Cerebellar cortex (tissue), 1 donor: ENCODE data around the gene BOLA3.
"Not testable (repeated sequence)": the region's sequence is repeated elsewhere in the genome, so short reads cannot be mapped to it uniquely, and the experiment has no call there.

Experiments used
- DNase-seq: peaks from one replicate; pipeline ENCODE4 v3.0.0-alpha.2; 2015; ENCODE audit warnings: low spot score

The BOLA3 gene, protein sequence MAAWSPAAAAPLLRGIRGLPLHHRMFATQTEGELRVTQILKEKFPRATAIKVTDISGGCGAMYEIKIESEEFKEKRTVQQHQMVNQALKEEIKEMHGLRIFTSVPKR

DNA sequence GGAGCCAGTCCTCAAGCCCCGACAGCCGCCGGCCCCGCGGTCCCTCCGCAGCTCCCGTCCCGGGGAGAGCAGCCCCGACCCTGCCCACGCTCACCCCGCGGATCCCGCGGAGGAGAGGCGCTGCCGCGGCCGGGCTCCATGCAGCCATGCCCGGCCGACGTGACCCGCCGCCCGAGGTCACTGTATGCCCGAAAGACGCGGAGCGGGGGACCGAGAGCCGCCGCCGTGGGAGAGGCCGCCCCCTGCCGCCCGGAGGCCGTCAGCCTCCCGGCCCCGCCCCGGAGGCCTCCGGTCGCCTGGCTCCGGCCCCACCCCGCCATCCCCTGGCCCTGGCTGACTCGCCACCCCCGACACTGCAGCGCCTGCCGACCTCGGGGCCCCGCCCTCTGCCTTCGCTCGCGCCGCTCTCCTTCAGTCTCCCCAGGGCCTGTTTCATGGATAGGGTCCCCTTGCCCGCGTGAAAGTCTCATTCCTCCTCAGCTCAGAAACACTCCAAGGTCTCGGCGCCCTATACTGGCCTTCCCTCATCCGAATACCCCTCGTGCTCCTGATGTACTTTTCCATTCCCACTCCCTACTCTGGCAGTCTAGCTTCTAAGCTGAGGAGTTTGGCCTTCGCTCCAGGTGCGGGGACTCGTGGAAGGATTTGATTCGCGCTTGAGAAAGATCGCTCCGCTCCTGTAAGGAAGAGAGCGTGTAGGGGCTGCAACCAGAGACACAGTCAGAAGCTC, at the start of gene BOLA3:
BOLA3 (minus strand) TSS at position 186 of the 730 bp plus-strand sequence; CDS start at position 148, 38 bp downstream.
- peak; percentile 86 for DNase-seq

DNA sequence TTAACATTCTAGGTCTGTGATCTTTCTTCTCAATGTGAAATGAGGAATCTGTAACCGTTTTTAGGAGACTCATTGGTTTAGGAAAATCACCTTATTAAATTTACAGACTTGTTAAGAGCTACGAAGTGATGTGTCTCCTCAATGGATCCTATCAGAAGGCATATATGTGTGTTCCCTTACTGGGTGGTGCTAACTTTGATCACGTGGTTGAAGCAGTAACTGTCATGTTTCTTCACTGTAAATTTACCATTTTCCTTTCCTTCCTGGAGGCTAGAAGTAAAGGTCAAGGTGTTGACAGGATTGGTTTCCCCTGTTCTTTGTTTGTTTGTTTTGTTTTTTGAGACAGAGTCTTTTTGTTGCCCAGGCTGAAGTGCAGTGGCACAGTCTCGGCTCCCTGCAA, 49.3 kb upstream of the BOLA3 start:
- DNase-seq, result no peak

DNA sequence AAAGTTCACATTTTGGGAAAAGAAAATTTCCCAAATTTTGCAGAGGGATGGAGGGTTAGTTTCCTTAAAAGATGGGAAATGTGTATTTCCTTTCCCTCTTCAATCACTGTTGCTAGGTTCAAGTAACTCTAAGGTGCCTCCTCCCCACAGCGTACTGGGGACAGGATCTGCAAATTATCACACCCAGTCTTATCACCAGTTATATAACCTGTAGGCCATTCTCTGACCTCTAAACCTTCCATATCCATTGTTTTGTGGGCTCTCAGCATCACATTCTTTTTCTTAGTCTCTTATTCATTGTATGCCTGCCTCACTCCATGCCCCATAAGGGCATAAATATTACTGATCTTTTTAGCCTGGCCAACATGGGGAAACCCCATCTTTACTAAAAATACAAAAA, 47.1 kb upstream of the BOLA3 start:
- DNase-seq, result no peak

DNA sequence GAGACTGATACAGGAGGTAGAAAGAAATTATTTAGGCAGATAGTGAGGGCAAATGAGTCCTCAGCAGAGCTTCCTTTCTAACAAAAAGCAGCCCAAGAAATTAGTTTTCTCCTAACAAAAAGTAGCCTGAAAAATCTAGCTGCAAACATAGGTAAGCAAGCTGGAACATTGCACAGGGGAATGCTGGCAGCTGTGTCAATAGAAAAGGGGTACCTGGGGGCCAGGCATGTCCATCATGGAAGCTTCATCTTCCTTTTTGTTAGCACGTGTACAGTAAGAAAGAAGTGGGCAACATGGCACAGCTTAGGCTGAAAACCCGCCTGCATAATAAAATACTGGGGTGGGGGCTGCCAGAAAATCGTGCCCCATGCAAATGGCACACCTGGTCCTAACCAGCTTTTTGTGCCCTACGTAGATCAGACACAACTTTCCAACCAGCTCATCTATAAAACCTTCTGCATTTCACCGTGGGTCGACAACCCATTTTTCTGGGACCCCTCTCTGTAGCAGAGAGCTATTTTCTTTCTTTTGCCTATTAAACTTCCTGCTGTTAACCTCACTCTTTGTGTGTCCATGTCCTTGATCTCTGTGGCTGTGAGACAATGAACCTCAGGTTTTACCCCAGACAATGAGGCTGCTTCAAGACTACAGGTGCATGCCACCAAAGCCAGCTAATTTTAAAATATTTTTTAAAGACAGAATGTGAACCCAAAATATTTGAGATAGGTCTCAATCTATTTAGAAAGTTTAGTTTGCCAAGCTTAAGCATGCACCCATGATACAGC, 44.1 kb upstream of the BOLA3 start:
- DNase-seq, result no peak

DNA sequence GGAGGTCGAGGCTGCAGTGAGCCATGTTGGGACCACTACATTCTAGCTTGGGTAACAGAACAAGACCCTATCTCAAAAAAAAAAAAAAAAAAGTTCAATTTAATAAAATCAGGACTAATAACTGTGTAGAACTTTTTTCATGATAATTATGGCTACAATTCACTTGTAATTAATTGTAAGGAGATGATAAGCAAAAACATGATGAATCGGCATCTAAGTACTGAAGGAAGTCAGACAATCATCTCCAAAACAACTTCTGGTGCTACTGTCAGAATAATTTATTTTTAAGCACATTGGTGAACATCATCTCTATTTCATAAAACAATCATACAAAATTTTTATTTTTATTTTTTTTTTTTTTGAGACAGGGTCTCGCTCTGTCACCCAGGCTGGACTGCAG, 41.0 kb upstream of the BOLA3 start:
- DNase-seq, result no peak

DNA sequence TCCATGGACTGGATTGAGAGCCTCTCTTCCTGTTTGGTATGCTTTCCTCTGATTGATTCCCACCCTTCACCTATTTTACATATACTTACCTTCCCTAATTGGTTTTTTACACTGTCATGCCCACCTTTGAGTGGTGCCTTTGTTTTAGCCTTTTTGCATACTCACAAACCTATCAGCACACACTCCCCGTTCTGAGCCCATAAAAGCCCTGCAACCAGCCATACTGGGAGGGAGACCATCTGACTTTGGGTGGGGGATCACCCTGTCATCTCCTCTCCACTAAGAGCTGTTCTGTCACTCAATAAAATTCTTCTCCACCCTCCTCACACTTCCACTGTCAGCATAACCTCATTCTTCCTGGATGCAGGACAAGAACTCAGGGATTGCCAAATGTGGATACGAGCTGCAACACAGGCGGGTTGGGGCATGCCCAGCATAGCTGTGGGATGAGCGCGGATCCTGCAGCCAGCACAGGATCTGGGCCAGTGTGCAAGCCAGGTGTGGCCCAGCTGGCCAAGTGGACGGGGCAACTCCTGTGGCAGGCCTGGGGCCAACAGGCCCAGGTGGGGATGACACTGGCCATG, 40.4 kb upstream of the BOLA3 start:
- DNase-seq, result no peak

DNA sequence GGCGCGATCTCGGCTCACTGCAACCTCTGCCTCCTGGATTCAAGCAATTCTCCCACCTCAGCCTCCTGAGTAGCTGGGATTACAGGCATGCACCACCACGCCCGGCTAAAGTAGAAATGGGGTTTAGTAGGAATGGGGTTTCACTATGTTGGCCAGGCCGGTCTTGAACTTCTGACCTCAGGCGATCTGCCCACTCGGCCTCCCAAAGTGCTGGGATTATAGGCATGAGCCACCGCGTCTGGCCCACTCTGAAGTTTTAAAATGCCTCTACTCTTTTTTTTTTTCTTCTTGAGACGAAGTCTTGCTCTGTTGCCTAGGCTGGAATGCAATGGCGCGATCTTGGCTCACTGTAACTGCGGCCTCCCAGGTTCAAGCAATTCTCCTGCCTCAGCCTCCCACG, 39.0 kb upstream of the BOLA3 start:
- not testable (repeated sequence) for DNase-seq

DNA sequence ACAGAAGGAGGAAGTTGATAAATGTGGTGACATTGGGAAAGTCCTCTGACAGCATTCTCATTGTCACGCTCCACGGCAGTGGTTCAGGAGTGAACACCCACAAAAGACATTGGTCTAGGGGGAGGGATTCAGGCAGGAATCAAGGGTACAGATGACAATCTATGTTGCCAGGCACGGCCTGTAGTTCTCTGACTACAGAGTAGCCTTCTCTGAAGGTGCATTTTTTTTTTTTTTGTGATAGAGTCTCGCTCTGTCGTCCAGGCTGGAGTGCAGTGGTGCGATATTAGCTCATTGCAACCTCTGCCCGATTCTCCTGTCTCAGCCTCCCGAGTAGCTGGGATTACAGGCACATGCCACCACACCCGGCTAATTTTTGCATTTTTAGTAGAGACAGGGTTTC, 38.3 kb upstream of the BOLA3 start:
- DNase-seq, result no peak

DNA sequence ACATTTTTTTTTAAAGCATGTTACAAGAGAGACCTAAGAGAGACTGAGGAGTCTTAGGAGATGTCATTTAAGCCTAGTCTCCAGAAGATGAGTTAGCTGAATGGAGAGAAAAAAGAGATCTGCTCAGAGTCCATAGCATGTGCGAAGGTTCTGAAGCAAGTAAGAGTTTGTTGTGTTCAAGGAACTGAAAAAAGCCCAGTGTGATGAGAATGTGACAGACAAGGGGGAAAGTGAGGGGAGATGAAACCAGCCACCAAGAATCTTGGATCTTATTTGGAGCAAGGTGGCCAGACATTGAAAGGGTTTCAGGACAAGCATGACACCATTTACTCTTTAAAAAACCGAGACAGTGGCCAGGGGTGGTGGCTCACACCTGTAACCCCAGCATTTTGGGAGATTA, 36.2 kb upstream of the BOLA3 start:
- DNase-seq, result no peak

DNA sequence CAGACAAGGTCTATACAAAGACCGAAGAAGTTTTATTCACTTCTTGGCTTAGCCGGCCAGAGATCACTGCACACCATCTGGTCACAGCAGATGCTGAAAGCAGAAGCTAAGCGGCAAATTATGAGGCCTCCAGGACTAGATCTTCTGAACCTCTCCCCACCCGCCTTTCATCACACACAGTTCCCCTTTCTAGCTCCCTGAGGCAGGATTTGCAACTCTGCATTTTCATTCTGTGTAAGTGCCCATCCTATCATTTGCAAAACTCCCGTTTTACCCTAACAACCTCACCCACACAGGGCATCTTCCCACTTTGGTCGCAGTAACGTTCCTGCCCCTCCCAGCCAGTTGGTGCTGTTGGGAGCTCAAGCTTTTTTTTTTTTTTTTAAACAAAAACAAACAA, 34.0 kb upstream of the BOLA3 start:
- DNase-seq, result peak; percentile 62

DNA sequence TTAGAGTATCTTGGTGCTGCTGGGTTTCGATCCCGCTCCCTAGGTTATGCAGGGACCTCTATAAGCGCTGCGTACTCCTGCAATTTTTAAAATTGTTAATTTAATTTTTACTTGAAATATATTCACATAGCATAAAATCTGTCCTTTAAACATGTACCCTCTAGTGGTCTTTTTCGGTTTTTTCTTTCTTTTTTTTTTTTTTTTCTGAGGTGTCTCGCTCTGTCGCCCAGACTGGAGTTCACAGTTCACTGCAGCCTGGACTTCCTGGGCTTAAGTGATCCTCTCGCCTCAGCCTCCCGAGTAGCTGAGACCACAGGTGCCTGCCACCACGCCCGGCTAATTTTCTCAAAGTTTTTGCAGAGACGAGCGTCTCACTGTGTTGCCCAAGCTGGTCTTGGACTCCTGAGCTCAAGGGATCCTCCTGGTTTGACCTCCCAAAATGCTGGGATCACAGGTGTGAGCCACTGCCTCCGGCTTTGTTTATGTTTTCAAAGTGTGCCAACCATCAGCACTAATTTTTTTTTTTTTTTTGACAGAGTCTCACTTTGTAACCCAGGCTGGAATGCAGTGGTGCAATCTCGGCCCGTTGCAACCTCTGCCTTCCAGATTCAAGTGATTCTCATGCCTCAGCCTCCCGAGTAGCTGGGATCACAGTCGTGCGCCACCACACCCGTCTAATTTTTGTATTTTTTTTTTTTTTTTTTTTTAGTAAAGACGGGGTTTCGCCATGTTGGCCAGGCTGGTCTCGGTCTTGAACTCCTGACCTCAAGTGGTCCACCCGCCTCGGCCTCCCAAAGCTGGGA, 31.6 kb upstream of the BOLA3 start:
- DNase-seq, result no peak

DNA sequence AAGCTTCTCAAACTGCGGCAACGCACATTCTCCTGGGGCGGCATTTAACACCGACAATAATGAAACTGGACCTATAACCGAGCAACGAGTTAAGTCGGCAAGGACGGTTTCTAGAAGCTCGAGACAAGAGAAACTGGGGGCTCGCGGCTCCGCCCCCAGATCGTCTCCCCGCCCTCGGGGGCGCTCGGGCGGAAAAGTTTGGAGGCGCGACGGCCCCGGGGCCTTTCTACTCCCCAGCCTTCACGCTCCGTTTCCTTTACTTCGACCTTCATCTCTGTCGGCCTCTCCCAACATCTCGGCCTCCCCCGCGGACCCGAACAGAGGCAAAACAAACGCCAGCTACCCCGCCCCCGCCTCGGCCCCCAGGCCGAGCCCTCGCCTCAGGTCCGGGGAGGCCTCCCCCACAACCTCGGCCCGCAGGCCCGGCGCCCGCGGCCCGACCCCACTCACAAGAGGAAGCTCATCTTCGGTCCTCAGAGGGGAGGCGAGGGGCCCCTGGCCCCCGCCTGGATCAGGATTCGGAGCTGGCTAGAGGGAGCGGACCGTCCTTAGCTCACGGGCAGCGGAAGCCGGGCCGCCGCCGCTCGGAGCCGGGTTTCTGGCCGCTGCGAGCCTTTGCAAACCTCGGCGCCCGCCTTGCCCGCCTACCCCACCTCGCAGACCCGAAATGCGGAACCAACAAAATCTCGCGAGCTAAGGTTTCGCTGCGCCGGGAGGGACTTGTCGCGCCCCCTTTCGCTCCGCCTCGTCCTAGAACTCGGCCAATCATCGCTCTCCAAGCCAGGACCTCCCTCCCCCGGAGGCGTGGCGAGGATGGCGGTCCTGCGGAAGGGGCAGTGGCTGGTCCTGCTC, 30.7 kb upstream of the BOLA3 start, which contains the start of gene MOB1A:
MOB1A (minus strand) TSS at position 669 of the 852 bp plus-strand sequence; CDS start at position 464, 205 bp downstream.
- DNase-seq, result peak; percentile 99

DNA sequence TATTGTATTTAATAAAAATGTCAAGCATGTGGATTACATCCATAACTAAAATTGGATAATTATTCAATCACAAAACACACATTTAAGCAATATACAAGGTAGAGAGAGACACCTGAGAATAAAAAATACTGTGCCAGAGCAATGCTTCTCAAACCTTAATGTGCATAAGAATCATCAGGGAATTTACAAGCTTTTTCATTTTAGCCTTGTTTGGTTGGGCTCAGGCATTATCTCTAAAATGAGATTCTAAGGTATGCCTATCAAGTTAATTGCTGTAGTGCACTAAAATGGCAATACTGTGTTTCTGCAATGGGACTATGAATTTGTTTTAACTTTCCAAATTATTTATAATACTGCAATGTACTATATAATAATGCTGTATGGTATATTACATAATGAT, 30.0 kb upstream of the BOLA3 start:
- DNase-seq, result no peak

DNA sequence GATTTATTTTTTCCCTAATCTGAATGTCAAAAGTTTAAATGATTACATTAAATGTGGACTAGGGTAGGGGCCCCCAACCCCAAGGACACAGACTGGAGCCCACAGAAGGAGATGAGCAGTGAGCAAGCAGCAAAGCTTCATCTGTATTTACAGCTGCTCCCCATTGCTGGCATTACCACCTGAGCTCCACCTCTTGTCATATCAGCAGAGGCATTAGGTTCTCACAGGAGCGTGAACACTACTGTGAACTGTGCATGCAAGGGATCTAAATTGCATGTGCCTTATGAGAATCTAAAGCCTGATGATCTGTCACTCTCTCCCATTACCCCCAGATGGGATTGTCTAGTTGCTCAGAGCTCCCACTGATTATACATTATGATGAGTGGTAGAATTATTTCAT, 27.2 kb upstream of the BOLA3 start:
- no peak for DNase-seq

DNA sequence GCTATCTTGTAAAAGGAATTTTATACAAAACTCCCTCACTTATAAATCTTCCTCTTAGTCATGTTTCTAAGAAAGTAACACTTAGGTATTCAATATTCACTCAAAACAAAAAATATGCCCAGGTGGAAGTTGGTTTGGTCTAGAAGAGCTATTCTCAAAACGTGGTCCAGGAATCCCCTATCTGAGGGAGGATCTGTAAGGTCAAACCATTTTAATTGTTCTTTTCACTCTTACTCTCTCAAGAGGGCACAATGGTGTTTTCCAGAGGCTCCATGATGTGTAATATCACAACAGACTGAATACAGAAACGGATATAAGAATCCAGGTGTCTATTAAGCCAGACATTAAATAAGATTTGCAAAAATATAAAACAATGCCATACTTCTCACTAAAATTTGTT, 21.0 kb upstream of the BOLA3 start:
- DNase-seq, result no peak

DNA sequence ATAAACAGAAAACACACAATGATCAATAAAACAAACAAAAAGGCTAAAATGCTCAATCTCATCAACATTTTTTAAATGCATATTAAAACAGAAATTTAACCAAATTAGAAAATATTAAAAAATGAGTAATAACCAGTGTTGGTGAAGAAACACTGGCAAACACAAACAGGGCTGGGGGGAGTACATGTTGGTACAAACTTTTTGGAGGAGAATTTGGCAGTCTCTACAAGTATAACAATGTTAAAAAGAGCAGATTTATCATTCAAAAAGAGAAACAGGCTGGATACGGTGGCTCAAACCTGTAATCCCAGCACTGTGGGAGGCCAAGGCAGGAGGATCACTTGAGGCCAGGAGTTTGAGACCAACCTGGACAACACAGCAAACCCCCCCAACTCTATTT, 17.0 kb upstream of the BOLA3 start:
- no peak for DNase-seq

DNA sequence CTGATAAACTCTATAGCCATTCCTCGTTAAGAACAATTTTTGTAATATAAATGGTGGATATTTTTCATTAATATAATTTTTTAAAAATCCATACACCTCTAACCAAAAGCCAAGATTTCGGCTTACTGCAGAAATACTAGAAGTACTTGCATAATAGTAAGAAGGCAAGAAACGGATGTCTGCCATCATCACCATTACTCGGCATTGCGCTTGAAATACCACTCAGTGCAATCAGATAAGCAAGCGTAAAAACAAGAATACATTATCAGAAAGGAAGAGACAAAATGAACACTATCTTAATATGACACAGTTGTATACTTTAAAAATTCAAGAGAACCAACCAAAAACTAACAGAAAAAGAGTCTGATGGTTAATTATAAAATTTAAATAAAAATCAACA, 15.2 kb upstream of the BOLA3 start:
- DNase-seq, result no peak

DNA sequence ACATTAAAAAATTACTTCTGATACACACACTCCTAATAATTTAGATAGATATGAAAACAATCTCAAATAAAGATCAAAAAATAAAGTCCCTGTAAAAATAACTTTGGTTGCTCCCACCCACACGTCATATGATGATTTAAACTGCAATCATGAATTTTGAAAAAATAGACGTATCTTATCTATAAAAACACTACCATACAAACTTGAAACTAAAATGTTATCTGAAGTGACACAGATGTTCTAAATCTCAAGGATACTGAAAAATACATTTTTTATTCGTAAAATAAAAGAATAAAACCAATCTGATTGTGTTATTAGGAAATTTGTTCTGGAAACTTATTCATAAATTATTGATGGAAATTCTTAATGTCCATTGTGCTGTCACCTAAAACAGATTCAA, 8.1 kb upstream of the BOLA3 start:
- no peak for DNase-seq

DNA sequence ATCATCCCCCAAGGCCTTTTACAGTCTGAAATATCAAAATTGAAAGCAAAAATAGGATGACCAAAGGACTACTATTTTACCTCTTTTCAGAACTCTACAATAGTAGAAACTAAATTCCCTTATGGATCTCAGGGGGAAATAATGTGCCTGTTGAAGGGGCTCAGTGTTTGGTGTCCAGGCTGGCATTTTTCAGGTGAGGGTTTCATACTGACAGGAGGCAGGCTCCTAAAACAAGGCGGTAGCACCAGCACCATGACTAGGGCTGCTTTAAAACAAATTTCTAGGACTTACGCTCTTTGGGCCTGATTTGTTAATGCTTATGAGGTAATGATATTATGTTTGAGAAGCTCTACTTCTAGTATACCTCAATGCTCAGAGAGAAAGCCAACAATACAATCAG, 5.2 kb upstream of the BOLA3 start:
- DNase-seq, result no peak

DNA sequence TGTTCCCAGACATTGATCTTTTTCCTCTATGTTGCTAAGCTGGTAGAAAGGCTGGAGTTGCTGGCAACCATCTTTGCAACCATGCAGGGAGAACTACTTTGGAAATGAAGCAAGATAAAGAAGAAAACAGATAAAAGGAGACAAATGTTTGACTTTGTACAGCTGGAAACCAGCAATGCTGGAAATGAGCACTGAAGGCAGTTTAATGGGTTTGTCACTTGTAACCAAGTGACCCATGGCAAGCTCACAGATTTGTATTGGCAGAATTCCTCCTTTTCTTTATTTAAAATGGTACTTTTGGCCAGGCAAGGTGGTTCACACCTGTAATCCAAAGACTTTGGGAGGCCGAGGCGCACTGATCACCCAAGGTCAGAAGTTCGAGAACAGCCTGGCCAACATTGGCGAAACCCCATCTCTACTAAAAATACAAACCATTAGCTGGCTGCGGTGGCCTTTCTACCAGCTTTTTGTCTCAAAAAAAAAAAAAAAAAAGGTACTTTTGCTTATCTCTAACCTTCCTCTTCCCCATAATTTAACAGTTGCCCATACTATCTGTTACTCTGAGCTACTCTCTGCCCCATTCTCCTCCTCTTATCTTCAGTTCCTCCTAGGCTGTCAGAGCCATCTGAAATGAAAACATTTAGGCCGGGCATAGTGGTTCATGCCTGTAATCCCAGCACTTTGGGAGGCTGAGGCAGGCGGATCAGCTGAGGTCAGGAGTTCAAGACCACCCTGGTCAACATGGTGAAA, 2.0 kb upstream of the BOLA3 start:
- DNase-seq, result peak; percentile 14

DNA sequence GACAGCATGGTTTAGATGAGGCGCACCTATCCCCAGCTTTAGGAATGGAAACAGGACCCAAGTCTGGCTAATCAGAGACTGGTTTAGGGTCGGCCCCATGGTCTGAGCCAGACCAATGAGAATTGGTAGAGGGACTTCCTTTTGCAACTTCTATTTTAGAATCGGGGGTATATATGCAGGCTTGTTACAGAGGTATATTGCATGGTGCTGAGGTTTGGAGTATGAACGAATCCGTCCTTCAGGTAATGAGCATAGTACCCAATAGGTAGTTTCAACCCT, 1.5 kb upstream of the BOLA3 start:
- DNase-seq, result peak; percentile 32
